HG03097 (cell line): ENCODE results near the gene SLC45A2.
"Not testable (repeated sequence)": the region's sequence is repeated elsewhere in the genome, so short reads cannot be mapped to it uniquely, and the experiment has no call there.

Experiments used
- ATAC-seq: cut with Tn5 transposase; IDR thresholded peaks from one replicate; pipeline ENCODE4 v1.9.1; 2021; ENCODE audit not compliant: unreplicated experiment, low FRiP score

Gene SLC45A2

GRCh38 chr5:33969572-33970452, 14.7 kb downstream of the SLC45A2 start:
- ATAC-seq: peak; percentile 56

- no peak for ATAC-seq
Measured at GRCh38 chr5:33968211-33969005, 16.1 kb downstream of the SLC45A2 start.

DNA sequence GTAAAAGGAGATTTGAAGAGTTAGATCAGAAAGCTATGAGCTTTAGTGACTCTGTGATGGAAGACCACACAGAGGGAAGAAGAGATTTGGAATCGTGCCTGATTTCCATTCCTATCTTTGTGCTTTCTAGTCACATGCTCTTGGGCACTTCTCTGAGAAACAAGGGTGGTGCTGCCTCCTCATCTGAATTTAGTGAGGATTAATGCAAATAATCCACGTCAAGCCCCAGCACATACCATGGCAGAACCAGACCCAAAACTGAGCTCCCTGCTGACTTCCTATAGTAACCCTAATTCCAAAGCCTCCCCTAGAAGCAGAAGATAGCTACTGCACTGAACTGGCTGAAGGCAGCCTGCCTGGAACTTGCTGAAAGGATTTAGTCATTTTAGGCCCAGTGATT, 17.7 kb downstream of the SLC45A2 start:
- ATAC-seq: no peak

DNA sequence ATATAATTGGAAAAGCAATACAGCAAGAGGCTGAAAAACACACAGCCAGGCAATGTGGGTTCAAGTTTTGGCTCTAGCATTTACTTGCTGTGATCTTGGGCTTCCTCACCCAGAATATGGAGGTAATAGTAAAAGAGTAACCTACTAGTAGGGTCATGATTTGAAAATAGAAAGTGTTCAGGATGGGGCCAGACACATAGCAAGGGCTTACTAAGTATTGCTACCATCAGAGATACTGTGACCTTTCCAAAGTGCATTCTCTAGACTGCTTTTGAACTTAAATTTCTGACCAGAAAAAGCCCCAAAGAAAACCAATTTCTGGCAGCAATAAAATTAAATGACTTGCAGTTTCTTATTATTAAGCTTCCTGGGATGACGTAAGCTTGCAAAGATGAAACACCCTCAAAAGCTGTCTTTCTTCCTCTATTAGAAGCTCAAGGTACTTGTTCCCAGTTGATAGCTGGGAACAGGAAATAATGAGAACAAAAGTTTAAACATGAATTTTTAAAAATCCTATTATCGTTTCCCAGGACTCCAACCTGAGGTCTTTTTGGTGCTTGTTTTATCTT, 20.3 kb downstream of the SLC45A2 start:
- ATAC-seq: no peak

- no peak for ATAC-seq
Measured at GRCh38 chr5:33958176-33958575, 26.3 kb downstream of the SLC45A2 start.

DNA sequence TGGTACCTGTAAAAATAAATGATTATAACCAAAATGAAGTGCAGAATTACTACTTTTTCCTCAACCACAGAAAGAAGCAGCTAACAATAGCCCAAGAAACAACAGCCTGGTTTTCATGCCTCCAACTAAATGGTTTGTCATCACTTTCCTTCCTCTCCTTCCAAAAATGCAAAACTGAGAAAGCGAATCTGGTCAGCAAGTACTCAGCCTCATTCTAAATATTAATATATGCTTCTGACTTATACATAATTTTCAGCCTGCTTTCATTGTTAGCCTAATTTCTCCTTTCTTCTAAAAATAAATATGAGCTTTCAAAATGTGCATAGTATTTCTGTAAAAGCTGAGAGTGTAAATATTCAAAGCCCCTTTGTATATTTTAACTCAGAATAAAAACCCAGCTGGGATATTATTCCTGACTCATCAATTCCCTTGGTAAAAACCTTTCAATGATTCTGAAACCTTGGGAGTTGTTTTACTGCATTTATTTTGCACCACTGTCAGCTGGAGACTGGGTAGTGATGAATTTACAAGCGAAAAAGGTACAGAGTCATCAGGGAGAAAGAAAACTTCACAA, 26.8 kb downstream of the SLC45A2 start:
- ATAC-seq: no peak

DNA sequence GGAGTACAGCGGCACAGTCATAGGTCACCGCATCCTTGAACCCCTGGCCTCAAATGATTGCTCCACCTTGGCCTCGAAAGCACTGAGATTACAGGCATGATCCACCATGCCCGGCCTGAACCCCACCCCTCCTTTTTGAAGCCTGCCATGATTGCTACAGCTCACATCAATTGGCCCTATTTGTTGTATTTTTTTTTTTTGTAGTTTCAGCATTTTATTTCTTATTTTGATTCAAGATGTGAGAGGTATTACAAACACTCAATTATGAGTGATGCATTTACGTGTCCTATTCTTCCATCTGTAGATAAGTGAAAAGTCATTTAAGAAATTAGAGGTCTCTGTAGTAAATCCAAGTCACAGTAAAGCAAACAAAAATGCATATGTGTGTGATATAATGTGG, 32.3 kb downstream of the SLC45A2 start:
- not testable (repeated sequence) for ATAC-seq

DNA sequence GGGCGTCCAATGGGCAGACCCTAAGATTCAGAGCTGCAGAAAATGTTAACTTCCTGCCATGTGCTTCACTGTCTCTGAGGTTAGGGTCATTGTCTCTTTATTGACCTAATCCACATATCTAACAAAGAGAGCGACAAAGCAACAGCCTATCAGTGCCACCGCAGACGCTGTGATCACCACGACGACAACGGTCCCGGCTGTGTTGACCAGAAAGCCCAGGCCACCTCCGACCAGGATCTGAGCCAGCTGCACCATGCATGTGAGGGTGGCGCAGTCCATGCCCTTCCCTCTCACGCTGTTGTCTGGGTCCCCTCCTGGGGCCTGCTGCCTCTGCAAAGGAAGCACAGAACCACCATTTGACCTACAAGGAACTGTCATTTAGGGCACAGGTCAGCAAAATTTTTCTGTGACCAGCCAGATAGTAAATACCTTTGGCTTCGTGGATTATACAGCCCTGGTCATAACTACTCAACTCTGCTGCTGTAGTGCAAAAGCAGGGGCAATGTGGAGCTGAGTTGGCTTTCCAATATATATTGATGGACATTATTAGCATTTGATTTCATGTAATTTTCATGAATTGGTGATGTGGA, 39.9 kb downstream of the SLC45A2 start:
- no peak for ATAC-seq

GRCh38 chr5:33941090-33941489, 43.4 kb downstream of the SLC45A2 start:
- no peak for ATAC-seq

GRCh38 chr5:33939556-33940262, 44.8 kb downstream of the SLC45A2 start:
- no peak for ATAC-seq

DNA sequence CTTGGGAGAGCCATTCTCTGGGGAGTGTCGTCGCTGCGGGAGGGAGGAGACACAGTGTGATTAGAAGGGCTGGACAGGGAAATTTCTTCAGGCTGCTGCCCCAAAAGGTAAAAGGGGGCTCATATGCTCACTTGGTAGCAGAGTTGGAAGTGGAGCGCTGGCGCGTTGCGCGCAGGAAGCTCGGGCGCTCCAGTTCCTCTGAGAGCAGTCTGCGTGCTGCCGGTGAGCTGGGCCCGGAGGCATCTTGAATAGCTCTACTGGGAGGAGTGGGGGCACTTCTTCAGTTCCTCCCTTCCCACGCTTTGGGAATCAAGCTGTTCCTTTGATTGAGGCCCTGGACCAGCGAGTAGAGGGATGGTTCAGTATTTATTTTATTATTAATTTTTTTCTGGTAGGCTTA, 45.6 kb downstream of the SLC45A2 start:
- no peak for ATAC-seq

DNA sequence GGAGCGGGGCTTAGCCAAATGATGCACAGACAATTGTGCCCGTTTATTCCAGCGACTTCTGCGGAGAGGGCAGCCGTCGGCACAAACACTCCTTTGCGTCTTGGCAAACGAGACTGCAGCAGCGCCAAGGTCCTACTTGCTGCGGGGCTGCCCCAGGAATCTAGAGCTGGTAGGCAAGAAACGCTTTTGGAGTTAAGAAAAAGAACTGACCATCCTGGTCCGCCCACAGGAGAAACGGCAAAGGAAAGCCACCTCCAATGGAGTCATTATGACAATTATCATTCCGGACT, 46.0 kb downstream of the SLC45A2 start:
- ATAC-seq: no peak

DNA sequence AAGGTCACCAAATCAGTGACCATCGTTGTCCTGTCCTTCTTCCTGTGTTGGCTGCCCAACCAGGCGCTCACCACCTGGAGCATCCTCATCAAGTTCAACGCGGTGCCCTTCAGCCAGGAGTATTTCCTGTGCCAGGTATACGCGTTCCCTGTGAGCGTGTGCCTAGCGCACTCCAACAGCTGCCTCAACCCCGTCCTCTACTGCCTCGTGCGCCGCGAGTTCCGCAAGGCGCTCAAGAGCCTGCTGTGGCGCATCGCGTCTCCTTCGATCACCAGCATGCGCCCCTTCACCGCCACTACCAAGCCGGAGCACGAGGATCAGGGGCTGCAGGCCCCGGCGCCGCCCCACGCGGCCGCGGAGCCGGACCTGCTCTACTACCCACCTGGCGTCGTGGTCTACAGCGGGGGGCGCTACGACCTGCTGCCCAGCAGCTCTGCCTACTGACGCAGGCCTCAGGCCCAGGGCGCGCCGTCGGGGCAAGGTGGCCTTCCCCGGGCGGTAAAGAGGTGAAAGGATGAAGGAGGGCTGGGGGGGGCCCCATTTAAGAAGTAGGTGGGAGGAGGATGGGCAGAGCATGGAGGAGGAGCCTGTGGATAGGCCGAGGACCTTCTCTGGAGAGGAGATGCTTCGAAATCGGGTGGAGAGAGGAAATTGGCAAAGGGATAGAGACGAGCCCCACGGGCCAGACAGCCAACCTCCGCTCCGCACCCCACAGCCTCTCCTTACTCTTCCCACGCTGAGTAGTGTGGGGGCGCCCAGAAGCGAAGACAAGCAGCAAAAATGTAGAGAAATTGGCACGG, 46.6 kb downstream of the SLC45A2 start:
- no peak for ATAC-seq

DNA sequence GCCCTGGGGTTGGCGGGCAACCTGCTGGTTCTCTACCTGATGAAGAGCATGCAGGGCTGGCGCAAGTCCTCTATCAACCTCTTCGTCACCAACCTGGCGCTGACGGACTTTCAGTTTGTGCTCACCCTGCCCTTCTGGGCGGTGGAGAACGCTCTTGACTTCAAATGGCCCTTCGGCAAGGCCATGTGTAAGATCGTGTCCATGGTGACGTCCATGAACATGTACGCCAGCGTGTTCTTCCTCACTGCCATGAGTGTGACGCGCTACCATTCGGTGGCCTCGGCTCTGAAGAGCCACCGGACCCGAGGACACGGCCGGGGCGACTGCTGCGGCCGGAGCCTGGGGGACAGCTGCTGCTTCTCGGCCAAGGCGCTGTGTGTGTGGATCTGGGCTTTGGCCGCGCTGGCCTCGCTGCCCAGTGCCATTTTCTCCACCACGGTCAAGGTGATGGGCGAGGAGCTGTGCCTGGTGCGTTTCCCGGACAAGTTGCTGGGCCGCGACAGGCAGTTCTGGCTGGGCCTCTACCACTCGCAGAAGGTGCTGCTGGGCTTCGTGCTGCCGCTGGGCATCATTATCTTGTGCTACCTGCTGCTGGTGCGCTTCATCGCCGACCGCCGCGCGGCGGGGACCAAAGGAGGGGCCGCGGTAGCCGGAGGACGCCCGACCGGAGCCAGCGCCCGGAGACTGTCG, 47.3 kb downstream of the SLC45A2 start:
- ATAC-seq: no peak

DNA sequence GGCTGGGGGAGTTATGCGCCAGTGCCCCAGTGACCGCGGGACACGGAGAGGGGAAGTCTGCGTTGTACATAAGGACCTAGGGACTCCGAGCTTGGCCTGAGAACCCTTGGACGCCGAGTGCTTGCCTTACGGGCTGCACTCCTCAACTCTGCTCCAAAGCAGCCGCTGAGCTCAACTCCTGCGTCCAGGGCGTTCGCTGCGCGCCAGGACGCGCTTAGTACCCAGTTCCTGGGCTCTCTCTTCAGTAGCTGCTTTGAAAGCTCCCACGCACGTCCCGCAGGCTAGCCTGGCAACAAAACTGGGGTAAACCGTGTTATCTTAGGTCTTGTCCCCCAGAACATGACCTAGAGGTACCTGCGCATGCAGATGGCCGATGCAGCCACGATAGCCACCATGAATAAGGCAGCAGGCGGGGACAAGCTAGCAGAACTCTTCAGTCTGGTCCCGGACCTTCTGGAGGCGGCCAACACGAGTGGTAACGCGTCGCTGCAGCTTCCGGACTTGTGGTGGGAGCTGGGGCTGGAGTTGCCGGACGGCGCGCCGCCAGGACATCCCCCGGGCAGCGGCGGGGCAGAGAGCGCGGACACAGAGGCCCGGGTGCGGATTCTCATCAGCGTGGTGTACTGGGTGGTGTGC, 48.0 kb downstream of the SLC45A2 start, which contains the start of gene RXFP3:
Gene RXFP3 (plus strand): TSS at position 6 of the 636 bp plus-strand sequence. CDS start 355 bp downstream, at position 361.
- ATAC-seq: no peak

DNA sequence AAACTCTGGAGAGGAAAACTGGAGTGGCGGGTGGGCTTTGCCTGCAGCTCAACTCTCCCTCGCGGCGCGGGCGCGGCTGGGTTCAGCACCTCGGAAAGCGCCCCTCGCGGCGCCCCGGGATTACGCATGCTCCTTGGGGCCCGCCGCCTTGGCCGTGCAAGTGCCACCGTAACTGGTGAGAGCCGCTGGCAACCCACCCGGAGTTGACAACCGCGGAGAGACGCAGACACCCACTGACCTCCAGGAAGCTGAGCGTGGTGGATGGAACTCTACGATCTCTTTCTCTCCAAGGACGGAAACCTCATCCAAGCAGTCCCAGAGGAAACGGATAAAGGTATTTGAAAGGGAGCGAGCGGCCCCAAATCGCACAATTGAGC, 48.5 kb downstream of the SLC45A2 start:
- no peak for ATAC-seq

DNA sequence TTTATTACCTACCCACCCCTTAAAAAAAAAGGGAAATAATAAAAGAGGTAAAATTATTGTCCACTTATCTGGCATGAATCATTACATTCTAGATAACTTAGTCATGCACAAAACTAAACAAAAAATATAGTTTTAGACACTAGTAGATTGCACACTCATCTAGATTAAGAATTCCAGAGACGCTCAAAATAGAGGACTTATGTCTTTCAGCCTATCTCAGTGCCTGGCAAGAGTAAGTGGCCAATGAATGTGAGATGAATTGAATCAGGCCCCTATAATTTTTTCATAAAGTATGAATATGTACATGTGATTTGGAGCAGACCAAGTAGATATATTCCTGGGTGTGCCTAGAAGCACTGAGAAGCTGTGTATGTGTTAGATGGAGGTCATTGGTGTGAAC, 50.3 kb downstream of the SLC45A2 start:
- ATAC-seq: no peak

GRCh38 chr5:33933723-33934169, 50.7 kb downstream of the SLC45A2 start:
- ATAC-seq: peak; percentile 67
